ENCODE results near the gene CRYBG2. TPM values are rescaled to one million over a fixed set of nuclear protein-coding genes. Genes with fewer than 3 reads are reported as not detected.
A peak's percentile ranks its signal among the peaks of the same experiment; 100 is the strongest.

The CRYBG2 gene
- total RNA-seq, 1 donor from 2014 or later: 6.3 TPM

DNA sequence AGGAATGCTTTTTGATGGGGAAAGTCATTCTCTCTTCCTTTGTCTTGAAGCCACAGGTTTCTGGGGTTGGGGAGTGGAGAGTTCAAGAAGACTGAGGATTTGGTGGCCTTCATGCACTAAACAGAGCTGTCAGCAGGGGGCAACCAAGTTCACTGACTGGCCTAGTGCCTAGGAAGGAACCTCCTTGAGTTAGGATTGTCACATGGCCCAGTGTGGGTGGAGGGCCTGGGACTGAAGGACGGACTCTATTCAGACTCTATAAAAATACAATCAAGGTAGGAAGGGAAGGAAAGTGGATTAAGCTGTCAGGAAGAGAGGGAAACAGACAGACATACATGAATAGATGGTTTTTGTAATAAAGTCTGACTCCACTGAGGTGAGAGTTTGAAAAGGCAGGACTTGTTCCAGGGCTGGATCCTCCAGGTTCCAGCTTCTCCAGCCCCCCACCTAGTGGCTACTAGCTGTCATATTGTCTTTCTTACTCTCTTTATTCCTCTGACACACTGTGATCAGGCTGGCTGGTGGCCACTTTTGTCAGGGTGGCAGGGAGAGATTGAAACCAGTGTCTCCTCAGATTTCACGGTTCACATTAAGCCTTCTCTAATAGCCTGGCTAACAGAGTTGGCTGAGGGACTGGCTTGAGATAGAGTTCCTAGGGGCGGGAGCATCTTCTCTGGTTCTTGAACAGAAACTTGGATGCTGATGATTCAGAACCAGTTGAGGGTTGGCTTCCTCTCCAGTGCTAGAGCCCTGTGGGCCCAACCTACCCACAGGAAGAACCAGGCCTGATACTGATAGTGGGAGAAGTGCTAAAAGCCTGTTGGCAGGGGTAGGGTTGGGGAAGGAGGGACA is 78.1 kb downstream of the CRYBG2 start:
- peak overlapping the region; percentile 30 for H3K27ac Mint-ChIP-seq (ENCODE audit: unreplicated experiment)
- H3K9me3 Mint-ChIP-seq: no peaks in the 10 kb centered on the region
- H3K4me1 Mint-ChIP-seq: peaks cover 26% of the 10 kb centered on the region
- no peaks in the 10 kb centered on the region for H3K27me3 Mint-ChIP-seq (ENCODE audit: low read depth)
- H3K36me3 Mint-ChIP-seq (ENCODE audit: low read depth): peaks cover 18% of the 10 kb centered on the region
- peak overlapping the region; percentile 72 for H3K4me3 Mint-ChIP-seq
- TF ChIP-seq CTCF (conservative IDR thresholded peaks at IDR 0.05): peak; percentile 74
- peak; percentile 86 for DNase-seq (ENCODE audit: low read depth, low spot score)

DNA sequence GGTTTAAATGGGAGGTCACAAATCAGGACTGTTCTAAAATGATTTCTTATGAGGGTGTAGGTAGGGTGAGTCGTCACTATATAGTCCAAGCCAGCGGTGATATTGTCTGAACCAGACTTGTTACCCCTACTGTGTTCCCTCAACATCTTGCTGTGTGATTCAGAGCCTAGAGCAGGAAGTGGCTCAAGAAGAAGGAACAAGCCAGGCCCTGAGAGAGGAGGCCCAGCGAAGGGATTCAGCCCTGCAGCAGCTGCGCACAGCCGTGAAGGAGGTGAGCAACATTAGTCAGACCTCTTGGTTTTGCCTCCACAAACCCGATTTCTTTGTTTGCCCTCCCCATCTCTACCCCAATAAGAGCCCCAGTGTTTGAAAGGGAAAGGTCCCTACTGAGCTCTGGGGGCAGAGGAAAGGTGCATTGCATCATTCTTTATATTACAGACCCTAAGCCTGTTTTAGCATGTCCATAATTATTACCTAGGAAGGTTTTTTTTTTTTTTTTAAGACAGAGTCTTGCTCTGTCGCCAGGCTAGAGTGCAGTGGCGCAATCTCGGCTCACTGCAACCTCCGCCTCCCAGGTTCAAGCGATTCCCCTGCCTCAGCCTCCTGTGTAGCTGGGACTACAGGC is 79.0 kb downstream of the CRYBG2 start:
- H3K36me3 Mint-ChIP-seq (ENCODE audit: low read depth): peaks cover 21% of the 10 kb centered on the region
- no peak for TF ChIP-seq CTCF (conservative IDR thresholded peaks at IDR 0.05)
- DNase-seq (ENCODE audit: low read depth, low spot score): no peak
- no peaks in the 10 kb centered on the region for H3K9me3 Mint-ChIP-seq
- peak overlapping the region; percentile 11 for H3K4me3 Mint-ChIP-seq
- no peak overlapping the region for H3K27ac Mint-ChIP-seq (ENCODE audit: unreplicated experiment)
- peaks cover 22% of the 10 kb centered on the region for H3K4me1 Mint-ChIP-seq
- H3K27me3 Mint-ChIP-seq (ENCODE audit: low read depth): no peaks in the 10 kb centered on the region

Other genes with a start within 250 kb of the CRYBG2 start
- 22.8 and 23.8 TPM in 2 replicates for gene PDIK1L, start 242.3 kb downstream of the CRYBG2 start, total RNA-seq
- 1.0 and 1.2 TPM in 2 replicates for gene FAM110D, start 195.1 kb downstream of the CRYBG2 start, total RNA-seq
- gene C1orf232, start 185.2 kb downstream of the CRYBG2 start, total RNA-seq: not detected in 2 replicates
- 34.3 and 36.2 TPM in 2 replicates for gene ZNF593, start 184.2 kb downstream of the CRYBG2 start, total RNA-seq
- gene ZNF593OS, start 182.3 kb downstream of the CRYBG2 start, total RNA-seq: not detected in 2 replicates
- gene CNKSR1, start 176.6 kb downstream of the CRYBG2 start, total RNA-seq: 3.0 and 3.6 TPM in 2 replicates
- not detected in 2 replicates for gene CATSPER4, start 163.5 kb downstream of the CRYBG2 start, total RNA-seq
- gene CEP85, start 119.9 kb downstream of the CRYBG2 start, total RNA-seq: 46.6 and 48.0 TPM in 2 replicates
- 97.9 and 100 TPM in 2 replicates for gene SH3BGRL3, start 74.0 kb downstream of the CRYBG2 start, total RNA-seq
- gene UBXN11, start 47.5 kb downstream of the CRYBG2 start, total RNA-seq: 33.5 and 35.5 TPM in 2 replicates
- gene CD52, start 36.2 kb downstream of the CRYBG2 start, total RNA-seq: not detected in 2 replicates
- not detected in 2 replicates for gene ZNF683, start 18.6 kb upstream of the CRYBG2 start, total RNA-seq
- 445 and 455 TPM in 2 replicates for gene LIN28A, start 56.7 kb upstream of the CRYBG2 start, total RNA-seq
- gene DHDDS, start 78.2 kb upstream of the CRYBG2 start, total RNA-seq: 34.9 and 40.1 TPM in 2 replicates
- 1,041 and 1,051 TPM in 2 replicates for gene HMGN2, start 118.3 kb upstream of the CRYBG2 start, total RNA-seq
- gene RPS6KA1, start 175.6 kb upstream of the CRYBG2 start, total RNA-seq: 41.6 and 43.8 TPM in 2 replicates